ENCODE data around the gene TRMT1. TPM values are rescaled to one million over a fixed set of nuclear protein-coding genes. Genes with fewer than 3 reads are reported as not detected.

The TRMT1 gene
- total and polyA plus RNA-seq, 2 of the 8 experiments (the other 6 are each of a cell fraction or from before 2014, with no cell fraction given) = 77.4 to 99.3 TPM

DNA sequence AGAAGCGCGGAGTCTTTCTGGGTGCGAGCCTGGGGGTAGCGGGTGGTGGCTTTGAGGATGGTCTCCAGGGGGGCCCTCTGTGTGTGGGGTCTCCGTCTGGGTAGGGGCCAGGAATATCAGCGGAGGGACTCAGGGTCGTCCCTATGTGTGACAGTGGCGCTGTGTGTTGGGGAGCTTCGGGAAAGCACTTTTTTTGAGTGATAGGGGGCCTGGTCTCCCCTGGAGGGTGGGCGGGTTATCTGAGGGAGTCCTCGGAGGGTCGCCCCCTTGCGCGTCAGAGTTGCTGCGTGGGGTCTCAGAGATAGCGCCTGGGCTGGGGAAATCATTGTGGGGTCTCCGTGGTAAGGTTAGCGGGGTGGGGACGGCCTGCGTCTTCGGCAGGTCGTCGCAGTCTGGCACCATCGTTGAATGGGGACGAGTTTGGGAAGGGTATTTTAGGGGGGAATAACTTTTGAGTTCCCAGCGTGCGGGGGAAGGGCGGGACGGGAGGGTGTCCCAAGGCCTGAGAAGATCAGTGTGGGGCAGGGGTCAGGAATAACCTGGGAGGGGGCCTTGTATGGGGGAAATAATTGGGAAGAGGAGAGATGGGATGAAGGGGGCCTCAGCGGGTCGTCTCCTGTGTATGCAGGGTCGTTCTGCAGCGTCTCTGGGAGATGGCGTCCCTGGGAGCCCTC is 34.5 kb upstream of the TRMT1 start:
- H2AK5ac ChIP-seq (ENCODE audit: low read depth, low read length) = no peak overlapping the region
- peak overlapping the region; percentile 98 for H3K56ac ChIP-seq (replicated peaks; ENCODE audit: insufficient read length, low read depth, low read length)
- peak overlapping the region; percentile 79 for H3K27ac ChIP-seq (ENCODE audit: low read depth, low read length)
- H3K79me2 ChIP-seq (ENCODE audit: control insufficient read depth in 1 of 2, insufficient read depth in 2 of 2, low read length in 2 of 2) = peaks cover 17 to 46% of the 10 kb centered on the region in 2 experiments
- POLR2A ChIA-PET (ENCODE audit: partially characterized antibody) = interaction anchor here (0.6 to 9.6 kb wide), 13 partner anchors 14 to 205 kb away, joined by 3 to 530 read pairs (median 9); partner anchors contain the start of genes NACC1, RAD23A and TRMT1
- no peak for TF ChIP-seq YY1 (IDR thresholded peaks at IDR 0.05; ENCODE audit: low read depth, low read length)
- 0 out of 2 replicates have a peak, but pooled peaks have one; percentile 11 for TF ChIP-seq POLR2AphosphoS5 (IDR thresholded peaks at IDR 0.05; ENCODE audit: low read depth, low read length)
- FAIRE-seq = no peak
- peak overlapping the region; percentile 80 for H4K5ac ChIP-seq (ENCODE audit: insufficient read length, low read depth, low read length)
- H2AFZ ChIP-seq (ENCODE audit: low read length) = no peak overlapping the region
- H3K23me2 ChIP-seq (ENCODE audit: low read depth, low read length) = peaks cover 23% of the 10 kb centered on the region
- 3% methylated on average over 33 of the region's 34 CpGs; no CpG with 5 or more reads in 1 of the 2 experiments for WGBS, 2 experiments (ENCODE audit: extremely low coverage in 1 of 2, insufficient coverage in 1 of 2, insufficient read length in 1 of 2, insufficient replicate concordance in 2 of 2, low coverage in 1 of 2, low lambda C conversion rate in 2 of 2, missing lambda C conversion rate in 1 of 2)
- H4K8ac ChIP-seq (ENCODE audit: extremely low read depth, insufficient read depth, low read length) = peak overlapping the region; percentile 29; the same call in 1 of the 2 replicates
- no peak overlapping the region for H3K14ac ChIP-seq (ENCODE audit: insufficient read length)
- no peak overlapping the region for H3K23ac ChIP-seq (ENCODE audit: insufficient read length)
- no peaks in the 10 kb centered on the region; a peak in 1 of 7 replicates for H3K27me3 ChIP-seq (replicated peaks in 1 of 4; ENCODE audit: control insufficient read depth in 3 of 4, extremely low read depth in 1 of 4, insufficient read depth in 3 of 4, low read length in 3 of 4)
- DNase-seq (ENCODE audit: low read depth in 1 of 2, low spot score in 2 of 2) = peak in 1 of 2 experiments; percentile 58
- H2BK15ac ChIP-seq (ENCODE audit: low read length) = 0 out of 2 replicates have a peak overlapping the region, but pooled peaks have one; percentile 81
- H2BK120ac ChIP-seq (replicated peaks; ENCODE audit: low read depth, low read length) = peak overlapping the region; percentile 83
- peak overlapping the region; percentile 90 for H2BK12ac ChIP-seq (ENCODE audit: low read depth, low read length)
- H2BK20ac ChIP-seq (ENCODE audit: low read length) = no peak overlapping the region
- peak overlapping the region; percentile 82 to 91 for H3K4me2 ChIP-seq (ENCODE audit: insufficient read depth in 1 of 2, low read depth in 2 of 2, low read length in 2 of 2)
- peaks cover 0 to 7% (median 2%) of the 10 kb centered on the region in 4 experiments; a peak in 2 of 8 replicates for H3K36me3 ChIP-seq (ENCODE audit: control insufficient read depth in 2 of 4, insufficient read depth in 4 of 4, low read length in 3 of 4)
- peak overlapping the region; percentile 98 for H4K91ac ChIP-seq (replicated peaks; ENCODE audit: insufficient read length, low read length)
- no peaks in the 10 kb centered on the region for H3K9me3 ChIP-seq (ENCODE audit: insufficient read depth in 2 of 2, low read depth in 1 of 2, low read length in 1 of 2)
- H3K18ac ChIP-seq (ENCODE audit: extremely low read depth, low read length) = peak overlapping the region; percentile 99
- peak overlapping the region; percentile 62 to 86 (median 86) for H3K9ac ChIP-seq (replicated peaks in 1 of 4; ENCODE audit: extremely low read depth in 1 of 4, low read depth in 3 of 4, low read length in 3 of 4)
- peak overlapping the region; percentile 96 for H2BK5ac ChIP-seq (ENCODE audit: low read depth, low read length)
- CTCF ChIA-PET (ENCODE audit: partially characterized antibody) = interaction anchor here (2.5 kb wide), 1 partner anchor 14 kb away, joined by 5 read pairs; no protein-coding TSS in a partner anchor
- peak overlapping the region; percentile 85 for H3K4ac ChIP-seq (replicated peaks; ENCODE audit: insufficient read length, low read depth, low read length)
- H3K4me1 ChIP-seq (replicated peaks in 1 of 4; ENCODE audit: control insufficient read depth in 3 of 4, insufficient read depth in 4 of 4, low read length in 3 of 4) = peaks cover 0 to 6% (median 3%) of the 10 kb centered on the region in 4 experiments; a peak in 6 of 7 replicates
- H3K4me3 ChIP-seq (ENCODE audit: extremely low read depth in 1 of 4, insufficient read depth in 2 of 4, low read depth in 3 of 4, low read length in 4 of 4) = peak overlapping the region; percentile 87 to 97 (median 94)
- H3K79me1 ChIP-seq (ENCODE audit: low read depth, low read length) = peaks cover 8% of the 10 kb centered on the region
- peaks cover 7 to 13% of the 10 kb centered on the region in 2 experiments for H4K20me1 ChIP-seq (replicated peaks in 1 of 2; ENCODE audit: control insufficient read depth in 1 of 2, insufficient read depth in 2 of 2, low read length in 2 of 2)

Measured in H1 (cell line).